Left forelimb (tissue), 1 donor: ENCODE data around the gene FAM216A.
"Not testable (repeated sequence)": the region's sequence is repeated elsewhere in the genome, so short reads cannot be mapped to it uniquely, and the experiment has no call there.

ENCODE experiments used
- DNase-seq: peaks from one replicate; pipeline ENCODE4 v3.0.0-alpha.2; 2018; ENCODE audit warnings: low spot score

Gene FAM216A

GRCh38 chr12:110501399-110501751 is 32.7 kb downstream of the FAM216A start:
- no peak for DNase-seq

- peak; percentile 99 for DNase-seq
Measured at GRCh38 chr12:110501752-110502738, 33.4 kb downstream of the FAM216A start, which contains the start of the genes RAD9B and VPS29. TSS of gene RAD9B (plus strand) at chr12:110502331. CDS start at chr12:110502338, 7 bp downstream. TSS of gene VPS29 (minus strand) at chr12:110502111. CDS start at chr12:110502051, 60 bp downstream.

- no peak for DNase-seq
Measured at GRCh38 chr12:110503432-110503831, 34.8 kb downstream of the FAM216A start.

- no peak for DNase-seq
Measured at GRCh38 chr12:110505332-110505731, 36.7 kb downstream of the FAM216A start.

- no peak for DNase-seq
Measured at GRCh38 chr12:110508071-110508586, 39.5 kb downstream of the FAM216A start.

- DNase-seq = no peak
Measured at GRCh38 chr12:110513842-110514241, 45.2 kb downstream of the FAM216A start.

- no peak for DNase-seq
Measured at GRCh38 chr12:110514363-110514762, 45.7 kb downstream of the FAM216A start.

GRCh38 chr12:110516995-110517394 is 48.4 kb downstream of the FAM216A start:
- DNase-seq = no peak

GRCh38 chr12:110518014-110518413 is 49.4 kb downstream of the FAM216A start:
- not testable (repeated sequence) for DNase-seq

- not testable (repeated sequence) for DNase-seq
Measured at GRCh38 chr12:110520876-110521712, 52.4 kb downstream of the FAM216A start.

- DNase-seq = no peak
Measured at GRCh38 chr12:110528277-110528839, 59.7 kb downstream of the FAM216A start.

- DNase-seq = no peak
Measured at GRCh38 chr12:110530511-110530910, 61.9 kb downstream of the FAM216A start.

- DNase-seq = no peak
Measured at GRCh38 chr12:110531741-110532333, 63.2 kb downstream of the FAM216A start.

GRCh38 chr12:110532644-110533043 is 64.0 kb downstream of the FAM216A start:
- DNase-seq = no peak

GRCh38 chr12:110533607-110534006 is 65.0 kb downstream of the FAM216A start:
- no peak for DNase-seq

GRCh38 chr12:110534811-110535210 is 66.2 kb downstream of the FAM216A start:
- DNase-seq = no peak

- no peak for DNase-seq
Measured at GRCh38 chr12:110536834-110537604, 68.4 kb downstream of the FAM216A start.

GRCh38 chr12:110537605-110538409 is 69.2 kb downstream of the FAM216A start:
- DNase-seq = no peak

- DNase-seq = no peak
Measured at GRCh38 chr12:110538869-110539622, 70.4 kb downstream of the FAM216A start.
